HG02852 (cell line): ENCODE measurements around the gene HNRNPM.

Experiments used
- ATAC-seq: cut with Tn5 transposase; IDR thresholded peaks from one replicate; pipeline ENCODE4 v1.9.1; 2021; ENCODE audit warnings: mild to moderate bottlenecking, moderate library complexity; ENCODE audit not compliant: unreplicated experiment

HNRNPM gene

GRCh38 chr19:8536282-8536681 lies 91.5 kb downstream of the HNRNPM start:
- no peak for ATAC-seq

GRCh38 chr19:8537099-8537498 lies 92.3 kb downstream of the HNRNPM start:
- ATAC-seq = no peak
